BE2C (cell line): ENCODE data around the gene DOCK1.

Experiments
- DNase-seq: peaks from one replicate; pipeline ENCODE4 v3.0.0-alpha.2; 2020
- H3K27me3 ChIP-seq: fragments of 250-450 bp; sonication (Bioruptor Pico); 2 replicates; pipeline ENCODE4 v1.5.1; 2020; ENCODE audit warnings: mild to moderate bottlenecking
- H3K36me3 ChIP-seq: fragments of 250-450 bp; sonication (Bioruptor Pico); 2 replicates; pipeline ENCODE4 v1.5.1; 2020; ENCODE audit warnings: mild to moderate bottlenecking
- H3K4me1 ChIP-seq: fragments of 250-450 bp; sonication (Bioruptor Pico); 2 replicates; pipeline ENCODE4 v1.5.1; 2020
- H3K4me3 ChIP-seq: 2 replicates; pipeline ENCODE4 v1.5.1; 2011; ENCODE audit warnings: low read depth, low read length
- H3K9me3 ChIP-seq: fragments of 250-450 bp; sonication (Bioruptor Pico); 2 replicates; pipeline ENCODE4 v1.5.1; 2020
- CTCF ChIP-seq: IDR thresholded peaks from 2 replicates; pipeline ENCODE4 v1.5.1; 2012; ENCODE audit warnings: mild to moderate bottlenecking, low read depth, low read length

Gene DOCK1

GRCh38 chr10:126906704-126907422 lies 1.6 kb downstream of the DOCK1 start:
- TF ChIP-seq CTCF, result no peak
- DNase-seq, result no peak
- Histone ChIP-seq H3K27me3 (no peaks in the 10 kb centered on the region), H3K4me3 (no peak overlapping the region), H3K36me3 (no peaks in the 10 kb centered on the region), H3K9me3 (no peaks in the 10 kb centered on the region), H3K4me1 (no peaks in the 10 kb centered on the region)

GRCh38 chr10:126907423-126907970 lies 2.3 kb downstream of the DOCK1 start:
- Histone ChIP-seq H3K9me3 (no peaks in the 10 kb centered on the region), H3K4me3 (no peak overlapping the region), H3K36me3 (no peaks in the 10 kb centered on the region), H3K27me3 (no peaks in the 10 kb centered on the region), H3K4me1 (no peaks in the 10 kb centered on the region)
- no peak for TF ChIP-seq CTCF
- DNase-seq, result no peak

GRCh38 chr10:126908225-126908624 lies 3.0 kb downstream of the DOCK1 start:
- DNase-seq, result no peak
- H3K36me3 ChIP-seq, result no peaks in the 10 kb centered on the region
- H3K4me3 ChIP-seq, result no peak overlapping the region
- no peaks in the 10 kb centered on the region for H3K4me1 ChIP-seq
- H3K9me3 ChIP-seq, result no peaks in the 10 kb centered on the region
- no peaks in the 10 kb centered on the region for H3K27me3 ChIP-seq
- TF ChIP-seq CTCF, result no peak

- Histone ChIP-seq H3K27me3 (no peaks in the 10 kb centered on the region), H3K4me1 (no peaks in the 10 kb centered on the region), H3K4me3 (no peak overlapping the region), H3K36me3 (no peaks in the 10 kb centered on the region), H3K9me3 (no peaks in the 10 kb centered on the region)
- DNase-seq, result no peak
- TF ChIP-seq CTCF, result no peak
Measured at GRCh38 chr10:126908729-126909128, 3.5 kb downstream of the DOCK1 start.

- no peaks in the 10 kb centered on the region for H3K27me3 ChIP-seq
- H3K9me3 ChIP-seq, result no peaks in the 10 kb centered on the region
- DNase-seq, result no peak
- H3K4me3 ChIP-seq, result no peak overlapping the region
- no peak for TF ChIP-seq CTCF
- H3K4me1 ChIP-seq, result no peaks in the 10 kb centered on the region
- no peaks in the 10 kb centered on the region for H3K36me3 ChIP-seq
Measured at GRCh38 chr10:126909147-126909546, 3.9 kb downstream of the DOCK1 start.

GRCh38 chr10:126910196-126910595 lies 5.0 kb downstream of the DOCK1 start:
- no peak for TF ChIP-seq CTCF
- Histone ChIP-seq H3K4me1 (no peaks in the 10 kb centered on the region), H3K4me3 (no peak overlapping the region), H3K36me3 (no peaks in the 10 kb centered on the region), H3K27me3 (no peaks in the 10 kb centered on the region), H3K9me3 (no peaks in the 10 kb centered on the region)
- no peak for DNase-seq
